GM12878 (cell line): ENCODE measurements around the gene RAB30. TPM values are rescaled to one million over a fixed set of nuclear protein-coding genes. Genes with fewer than 3 reads are reported as not detected.

Source experiments
- ATAC-seq: fragments of 200-7000 bp; cut with Tn5 transposase; 3 replicates; pipeline ENCODE4 v1.9.1; 2020; ENCODE audit warnings: mild to moderate bottlenecking, moderate library complexity
- BruUV-seq: library from RNA; stranded (reverse); fragments of 400-500 nt; replicated peaks from 2 replicates; lab custom pipeline; 2021; lab: Mats Ljungman, UMichigan
- CTCF ChIA-PET: fragments of 300-600 bp; sonication (Branson Sonifier 250); formaldehyde crosslinking; extraction: SDS; loops from one replicate; lab custom pipeline; 2021; ENCODE audit warnings: inconsistent platforms; lab: Yijun Ruan, JAX
- POLR2A ChIA-PET: fragments of 350-600 bp; formaldehyde crosslinking; extraction: SDS; loops from one replicate; lab custom pipeline; 2021; ENCODE audit warnings: inconsistent platforms; lab: Charles Lee
- RAD21 ChIA-PET: fragments of 300-600 bp; sonication (Branson Sonifier 250); formaldehyde crosslinking; loops from one replicate; lab custom pipeline; 2023; ENCODE audit warnings: antibody characterized with exemption; ENCODE audit not compliant: unreplicated experiment; lab: Charles Lee
- SMC1A ChIA-PET: fragments of 300-600 bp; sonication (Branson Sonifier 250); formaldehyde crosslinking; loops from one replicate; lab custom pipeline; 2023; ENCODE audit not compliant: unreplicated experiment, uncharacterized antibody; lab: Charles Lee
- DNase-seq: peaks from one replicate; pipeline ENCODE4 v3.0.0-alpha.2; 2011; ENCODE audit warnings: low read depth, low spot score
- FAIRE-seq: peaks from 3 replicates; lab custom pipeline; 2011; peaks lifted over from hg19 to GRCh38; lab: Jason Lieb, UNC
- H2AFZ ChIP-seq: 2 replicates; pipeline ENCODE4 v1.6.0; 2011; ENCODE audit warnings: low read depth, low read length, control low read depth; ENCODE audit not compliant: control insufficient read depth
- H3K27ac ChIP-seq: 2 replicates; pipeline ENCODE4 v1.5.1; 2011; ENCODE audit warnings: control low read depth; ENCODE audit not compliant: control insufficient read depth, insufficient read depth
- H3K27me3 ChIP-seq, 2 experiments: replicated peaks in 1 of 2; 2 replicates each; pipeline versions ENCODE4 v1.6.0 to v1.6.1; 2011; ENCODE audit warnings: low read length in 1 of 2; ENCODE audit not compliant: control insufficient read depth in 2 of 2, insufficient read depth in 2 of 2
- H3K36me3 ChIP-seq, 2 experiments: 2 replicates each; pipeline ENCODE4 v1.5.1; 2011; ENCODE audit warnings: low read length in 1 of 2; ENCODE audit not compliant: control insufficient read depth in 2 of 2, insufficient read depth in 2 of 2
- H3K4me1 ChIP-seq: 2 replicates; pipeline ENCODE4 v1.6.1; 2011; ENCODE audit warnings: mild to moderate bottlenecking, low read length, moderate library complexity, mixed read lengths; ENCODE audit not compliant: control insufficient read depth, insufficient read depth
- H3K4me2 ChIP-seq: 2 replicates; pipeline ENCODE4 v1.6.0; 2011; ENCODE audit warnings: control low read depth; ENCODE audit not compliant: control insufficient read depth, insufficient read depth
- H3K4me3 ChIP-seq: fragments of 200-600 bp; sonication (generic); 2 replicates; pipeline ENCODE4 v1.5.1; 2016
- H3K79me2 ChIP-seq: 2 replicates; pipeline ENCODE4 v1.6.0; 2011; ENCODE audit warnings: low read length; ENCODE audit not compliant: control insufficient read depth, insufficient read depth
- H3K9ac ChIP-seq: 2 replicates; pipeline ENCODE4 v1.8.0; 2011; ENCODE audit warnings: low read length, control low read depth, mixed read lengths; ENCODE audit not compliant: control insufficient read depth, insufficient read depth
- H3K9me3 ChIP-seq: replicated peaks from 3 replicates; pipeline ENCODE4 v1.5.1; 2011; ENCODE audit warnings: mild to moderate bottlenecking, low read length; ENCODE audit not compliant: control insufficient read depth, insufficient read depth
- H4K20me1 ChIP-seq: 2 replicates; pipeline ENCODE4 v1.6.0; 2011; ENCODE audit not compliant: control insufficient read depth, insufficient read depth
- ATF7 ChIP-seq: fragments of 450-650 bp; IDR thresholded peaks from 2 replicates; pipeline ENCODE4 v1.6.1; 2016; ENCODE audit warnings: low read depth, mild to moderate bottlenecking
- CBX5 ChIP-seq: sonication (generic); IDR thresholded peaks from 2 replicates; pipeline ENCODE4 v1.6.1; 2016; ENCODE audit warnings: low read depth, moderate library complexity, mild to moderate bottlenecking, inconsistent platforms
- E2F4 ChIP-seq: IDR thresholded peaks from 2 replicates; pipeline ENCODE4 v1.6.1; 2012; ENCODE audit warnings: low read depth, low read length, improper control_type of control experiment
- EED ChIP-seq: sonication (generic); IDR thresholded peaks from 2 replicates; pipeline ENCODE4 v1.6.1; 2016; ENCODE audit warnings: antibody characterized with exemption, low read depth
- ETV6 ChIP-seq, 2 experiments: fragments of 450-650 bp in 1 of 2; IDR thresholded peaks in 1 of 2; conservative IDR thresholded peaks in 1 of 2; 2 replicates each; pipeline ENCODE4 v1.6.1; 2014; ENCODE audit warnings: antibody characterized with exemption in 1 of 2, borderline replicate concordance in 1 of 2, low read depth in 1 of 2, mild to moderate bottlenecking in 1 of 2, moderate library complexity in 1 of 2
- IKZF2 ChIP-seq, 2 experiments: fragments of 450-650 bp; IDR thresholded peaks; 2 replicates each; pipeline ENCODE4 v1.6.1; 2017; ENCODE audit warnings: mild to moderate bottlenecking in 2 of 2, moderate library complexity in 2 of 2
- IRF4 ChIP-seq: IDR thresholded peaks from 2 replicates; pipeline ENCODE4 v1.6.1; 2011; ENCODE audit warnings: low read depth, low read length
- KLF5 ChIP-seq: fragments of 450-650 bp; IDR thresholded peaks from 2 replicates; pipeline ENCODE4 v1.6.1; 2014; ENCODE audit warnings: mild to moderate bottlenecking; ENCODE audit not compliant: partially characterized antibody
- PAX5 ChIP-seq: IDR thresholded peaks from 2 replicates; pipeline ENCODE4 v1.6.1; 2011; ENCODE audit warnings: low read depth, low read length, borderline replicate concordance
- SIN3A ChIP-seq: IDR thresholded peaks from 2 replicates; pipeline ENCODE4 v1.6.1; 2012; ENCODE audit warnings: low read depth, low read length, improper control_type of control experiment
- TARDBP ChIP-seq: IDR thresholded peaks from 2 replicates; pipeline ENCODE4 v1.6.1; 2016; ENCODE audit warnings: borderline replicate concordance
- ZNF24 ChIP-seq: fragments of 450-650 bp; IDR thresholded peaks from 2 replicates; pipeline ENCODE4 v1.6.1; 2017; ENCODE audit warnings: antibody characterized with exemption, mild to moderate bottlenecking
- ZNF384 ChIP-seq: IDR thresholded peaks from 2 replicates; pipeline ENCODE4 v1.6.1; 2012; ENCODE audit warnings: low read depth, mild to moderate bottlenecking, low read length, improper control_type of control experiment, borderline replicate concordance
- WGBS: methylation state at CpG from one replicate; pipeline ENCODE4 v1.1.6; 2016; ENCODE audit warnings: low lambda C conversion rate; ENCODE audit not compliant: insufficient replicate concordance, insufficient coverage; ENCODE audit errors: missing lambda C conversion rate; 5-methylcytosine and 5-hydroxymethylcytosine counted together
- in situ Hi-C: fragments of 300-500 bp; cut with MboI; formaldehyde crosslinking; loops from 9 replicates; pipeline ENCODE4 v1.14.3; 2018; ENCODE audit warnings: mixed read lengths
- intact Hi-C: fragments of 100-400 bp; cut with micrococcal nuclease; formaldehyde crosslinking; loops from one replicate; pipeline ENCODE4 v1.14.2; 2022; ENCODE audit not compliant: unreplicated experiment
- polyA plus RNA-seq, 11 experiments: library from polyadenylated mRNA; depleted of rRNA in 4 of 11; unstranded in 6 of 11; stranded (reverse) in 5 of 11; fragments of >200 nt; fragmentation: Nextera tagmentation in 4 of 11; fragmentation: Illumina TruSeq in 1 of 11; extraction: Ambion mirVana in 4 of 11; extraction: Trizol in 1 of 11; gene quantifications; 1 replicate in 1 of 11; 2 replicates in 10 of 11; pipeline versions ENCODE4 v1.2.1 to v1.2.3, GENCODE V29; 2011 to 2016; ENCODE audit warnings: inconsistent platforms in 2 of 11, missing spikeins in 2 of 11, low read depth in 1 of 11
- total RNA-seq, 4 experiments: library from RNA; depleted of rRNA in 3 of 4; stranded (reverse); fragments of >200 nt in 3 of 4; fragmentation: Illumina TruSeq in 1 of 4; extraction: Trizol in 1 of 4; gene quantifications; 2 replicates each; pipeline versions ENCODE4 v1.2.1 to v1.2.3, GENCODE V29; 2013 to 2021
- TF ChIP-seq, protein P1 (sequence below): fragments of 150-350 bp; IDR thresholded peaks from 2 replicates; pipeline ENCODE4 v1.6.1; 2016; ENCODE audit warnings: low read depth, low read length
- TF ChIP-seq, protein P2 (sequence below): fragments of 150-350 bp; IDR thresholded peaks from 2 replicates; pipeline ENCODE4 v1.6.1; 2014; ENCODE audit warnings: mild to moderate bottlenecking, low read depth, low read length
- TF ChIP-seq, protein P3 (sequence below): IDR thresholded peaks from 2 replicates; pipeline ENCODE4 v1.6.1; 2012; ENCODE audit warnings: low read depth, low read length, improper control_type of control experiment

RAB30 gene
- total and polyA plus RNA-seq, 10 of the 15 experiments (the other 5 are each of a cell fraction or from before 2014, with no cell fraction given): 9.8 to 26.7 (median 19.2) TPM

DNA sequence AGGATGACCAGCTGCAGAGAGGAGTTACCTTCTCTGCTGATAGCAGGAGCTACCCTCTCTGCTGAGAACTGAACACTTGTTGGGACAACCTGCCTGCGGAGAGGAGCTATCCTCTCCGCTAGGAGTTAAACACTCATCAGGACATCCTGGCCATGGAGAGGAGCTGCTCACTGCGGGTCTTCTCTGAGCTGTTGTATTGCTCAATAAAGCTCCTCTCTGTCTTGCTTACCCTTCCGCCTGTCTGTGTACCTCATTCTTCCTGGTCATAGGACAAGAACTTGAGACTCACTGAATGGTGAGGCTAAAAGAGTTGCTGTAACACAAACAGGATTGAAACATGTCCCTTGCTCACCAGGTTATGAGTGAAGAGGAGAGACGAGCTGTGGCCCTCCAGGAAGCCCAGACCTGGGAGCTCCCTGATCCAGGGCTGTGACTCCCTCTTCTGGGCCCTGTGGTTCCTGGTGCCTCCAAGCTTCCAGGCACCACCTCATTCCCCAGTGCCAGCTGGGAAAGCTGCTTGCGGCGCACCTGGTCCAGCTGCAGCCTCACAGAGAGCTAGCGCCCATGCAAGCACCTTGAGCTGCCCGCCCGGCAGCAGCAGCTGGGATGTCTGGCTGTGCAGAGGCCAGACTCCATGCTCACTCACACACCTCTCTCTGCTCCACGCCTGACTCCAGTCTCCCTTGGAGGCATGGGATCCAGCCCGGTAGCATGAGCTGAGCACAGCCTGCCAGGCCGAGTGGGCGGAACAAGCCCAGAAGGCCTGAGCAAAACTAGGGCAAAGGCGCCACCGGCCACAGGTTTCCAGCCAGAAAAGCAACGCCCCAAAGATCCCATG is 50.5 kb downstream of the RAB30 start:
- H3K27me3 ChIP-seq: no peaks in the 10 kb centered on the region
- ChIA-PET SMC1A (interaction anchor here (0.5 to 3.5 kb wide), 7 partner anchors 12 to 57 kb away, joined by 3 to 26 read pairs (median 4); no protein-coding TSS in a partner anchor), POLR2A (interaction anchor here (0.9 to 1.3 kb wide), 4 partner anchors 9 to 48 kb away, joined by 3 to 5 read pairs (median 3); no protein-coding TSS in a partner anchor), CTCF (interaction anchor here (0.9 to 1.7 kb wide), 4 partner anchors 12 to 229 kb away, joined by 3 to 10 read pairs (median 4); no protein-coding TSS in a partner anchor), RAD21 (interaction anchor here (0.6 to 1.4 kb wide), 5 partner anchors 14 to 177 kb away, joined by 3 to 6 read pairs (median 3); partner anchors contain the start of gene RAB30)
- FAIRE-seq (no peak), DNase-seq (no peak), ATAC-seq (no peak)
- H3K27ac ChIP-seq: no peak overlapping the region
- H4K20me1 ChIP-seq: no peaks in the 10 kb centered on the region
- in situ Hi-C loops: no loop called here
- peaks cover 16% of the 10 kb centered on the region for H3K4me1 ChIP-seq
- H3K9me3 ChIP-seq: no peaks in the 10 kb centered on the region; the same call in 2 of the 3 replicates
- H3K4me3 ChIP-seq: no peak overlapping the region
- peaks cover under 1 to 3% of the 10 kb centered on the region in 2 experiments; a peak in 3 of 4 replicates for H3K36me3 ChIP-seq
- no peaks in the 10 kb centered on the region; the same call in 1 of the 2 replicates for H3K79me2 ChIP-seq
- H3K4me2 ChIP-seq: no peak overlapping the region
- H3K9ac ChIP-seq: no peak overlapping the region
- 93% methylated on average over 17 of the region's 17 CpGs for WGBS
- H2AFZ ChIP-seq: no peak overlapping the region
- BruUV-seq: no TSS peak
- intact Hi-C loops: no loop called here
- TF ChIP-seq E2F4 (no peak), IRF4 (no peak), ZNF24 (no peak), ETV6 (conservative IDR thresholded peaks at IDR 0.05 in 1 of 2, IDR thresholded peaks at IDR 0.05 in 1 of 2; ENCODE audit: borderline replicate concordance in 1 of 2, low read depth in 1 of 2) (no peak), ZNF384 (no peak), CBX5 (no peak), KLF5 (no peak), ATF7 (no peak), EED (no peak), SIN3A (no peak), TARDBP (no peak), PAX5 (no peak), IKZF2 (IDR thresholded peaks at IDR 0.05) (no peak)
- TF ChIP-seq, protein P1, sequence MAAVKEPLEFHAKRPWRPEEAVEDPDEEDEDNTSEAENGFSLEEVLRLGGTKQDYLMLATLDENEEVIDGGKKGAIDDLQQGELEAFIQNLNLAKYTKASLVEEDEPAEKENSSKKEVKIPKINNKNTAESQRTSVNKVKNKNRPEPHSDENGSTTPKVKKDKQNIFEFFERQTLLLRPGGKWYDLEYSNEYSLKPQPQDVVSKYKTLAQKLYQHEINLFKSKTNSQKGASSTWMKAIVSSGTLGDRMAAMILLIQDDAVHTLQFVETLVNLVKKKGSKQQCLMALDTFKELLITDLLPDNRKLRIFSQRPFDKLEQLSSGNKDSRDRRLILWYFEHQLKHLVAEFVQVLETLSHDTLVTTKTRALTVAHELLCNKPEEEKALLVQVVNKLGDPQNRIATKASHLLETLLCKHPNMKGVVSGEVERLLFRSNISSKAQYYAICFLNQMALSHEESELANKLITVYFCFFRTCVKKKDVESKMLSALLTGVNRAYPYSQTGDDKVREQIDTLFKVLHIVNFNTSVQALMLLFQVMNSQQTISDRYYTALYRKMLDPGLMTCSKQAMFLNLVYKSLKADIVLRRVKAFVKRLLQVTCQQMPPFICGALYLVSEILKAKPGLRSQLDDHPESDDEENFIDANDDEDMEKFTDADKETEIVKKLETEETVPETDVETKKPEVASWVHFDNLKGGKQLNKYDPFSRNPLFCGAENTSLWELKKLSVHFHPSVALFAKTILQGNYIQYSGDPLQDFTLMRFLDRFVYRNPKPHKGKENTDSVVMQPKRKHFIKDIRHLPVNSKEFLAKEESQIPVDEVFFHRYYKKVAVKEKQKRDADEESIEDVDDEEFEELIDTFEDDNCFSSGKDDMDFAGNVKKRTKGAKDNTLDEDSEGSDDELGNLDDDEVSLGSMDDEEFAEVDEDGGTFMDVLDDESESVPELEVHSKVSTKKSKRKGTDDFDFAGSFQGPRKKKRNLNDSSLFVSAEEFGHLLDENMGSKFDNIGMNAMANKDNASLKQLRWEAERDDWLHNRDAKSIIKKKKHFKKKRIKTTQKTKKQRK: no peak
- TF ChIP-seq, protein P2, sequence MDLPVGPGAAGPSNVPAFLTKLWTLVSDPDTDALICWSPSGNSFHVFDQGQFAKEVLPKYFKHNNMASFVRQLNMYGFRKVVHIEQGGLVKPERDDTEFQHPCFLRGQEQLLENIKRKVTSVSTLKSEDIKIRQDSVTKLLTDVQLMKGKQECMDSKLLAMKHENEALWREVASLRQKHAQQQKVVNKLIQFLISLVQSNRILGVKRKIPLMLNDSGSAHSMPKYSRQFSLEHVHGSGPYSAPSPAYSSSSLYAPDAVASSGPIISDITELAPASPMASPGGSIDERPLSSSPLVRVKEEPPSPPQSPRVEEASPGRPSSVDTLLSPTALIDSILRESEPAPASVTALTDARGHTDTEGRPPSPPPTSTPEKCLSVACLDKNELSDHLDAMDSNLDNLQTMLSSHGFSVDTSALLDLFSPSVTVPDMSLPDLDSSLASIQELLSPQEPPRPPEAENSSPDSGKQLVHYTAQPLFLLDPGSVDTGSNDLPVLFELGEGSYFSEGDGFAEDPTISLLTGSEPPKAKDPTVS: no peak
- TF ChIP-seq, protein P3, sequence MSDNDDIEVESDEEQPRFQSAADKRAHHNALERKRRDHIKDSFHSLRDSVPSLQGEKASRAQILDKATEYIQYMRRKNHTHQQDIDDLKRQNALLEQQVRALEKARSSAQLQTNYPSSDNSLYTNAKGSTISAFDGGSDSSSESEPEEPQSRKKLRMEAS: no peak
